PC-9 (cell line): ENCODE results near the gene B9D1. TPM values are rescaled to one million over a fixed set of nuclear protein-coding genes. Genes with fewer than 3 reads are reported as not detected.

Source experiments
- BruUV-seq: library from RNA; stranded (reverse); fragments of 400-500 nt; replicated peaks from 2 replicates; lab custom pipeline; 2021; lab: Mats Ljungman, UMichigan
- CTCF ChIA-PET: fragments of 300-600 bp; sonication (Branson Sonifier 250); formaldehyde crosslinking; loops from one replicate; lab custom pipeline; 2022; ENCODE audit warnings: antibody characterized with exemption; lab: Charles Lee
- POLR2A ChIA-PET: fragments of 300-600 bp; sonication (Branson Sonifier 250); formaldehyde crosslinking; loops from one replicate; lab custom pipeline; 2022; ENCODE audit warnings: antibody characterized with exemption; ENCODE audit not compliant: unreplicated experiment; lab: Charles Lee
- DNase-seq, 2 experiments: peaks; one replicate each; pipeline versions ENCODE4 v3.0.0 to v3.0.0-alpha.2; 2015 to 2022; ENCODE audit warnings: mixed read lengths in 1 of 2
- H2AFZ ChIP-seq: fragments of 200-600 bp; sonication (generic); 2 replicates; pipeline ENCODE4 v1.8.1; 2017; ENCODE audit warnings: antibody characterized with exemption
- H3F3A ChIP-seq: fragments of 200-600 bp; sonication (generic); 2 replicates; pipeline ENCODE4 v1.8.1; 2017; ENCODE audit warnings: antibody characterized with exemption, mild to moderate bottlenecking, low read depth; ENCODE audit not compliant: insufficient read depth
- H3K27ac ChIP-seq: fragments of 200-600 bp; sonication (generic); 2 replicates; pipeline ENCODE4 v1.6.1; 2016; ENCODE audit warnings: mixed run types
- H3K27me3 ChIP-seq: fragments of 200-600 bp; sonication (generic); 2 replicates; pipeline ENCODE4 v1.6.1; 2016; ENCODE audit warnings: low read depth, mixed run types; ENCODE audit not compliant: insufficient read depth
- H3K36me3 ChIP-seq: fragments of 200-600 bp; sonication (generic); 2 replicates; pipeline ENCODE4 v1.6.1; 2016; ENCODE audit warnings: low read depth, mixed run types
- H3K4me1 ChIP-seq: fragments of 200-600 bp; sonication (generic); replicated peaks from 2 replicates; pipeline ENCODE4 v1.6.1; 2016; ENCODE audit warnings: mixed run types; ENCODE audit not compliant: insufficient read depth
- H3K4me2 ChIP-seq: fragments of 200-600 bp; sonication (generic); 2 replicates; pipeline ENCODE4 v1.6.1; 2017; ENCODE audit warnings: mixed run types
- H3K4me3 ChIP-seq: fragments of 200-600 bp; sonication (generic); 2 replicates; pipeline ENCODE4 v1.6.1; 2016; ENCODE audit warnings: mixed run types
- H3K79me2 ChIP-seq: fragments of 200-600 bp; sonication (generic); 2 replicates; pipeline ENCODE4 v1.6.1; 2017; ENCODE audit warnings: low read depth, mixed run types
- H3K9me2 ChIP-seq: fragments of 200-600 bp; sonication (generic); 2 replicates; pipeline ENCODE4 v1.8.1; 2017; ENCODE audit warnings: mild to moderate bottlenecking; ENCODE audit not compliant: insufficient read depth
- H3K9me3 ChIP-seq: fragments of 200-600 bp; sonication (generic); 2 replicates; pipeline ENCODE4 v1.8.1; 2016; ENCODE audit warnings: low read depth; ENCODE audit not compliant: insufficient read depth
- H4K20me1 ChIP-seq: fragments of 200-600 bp; sonication (generic); 2 replicates; pipeline ENCODE4 v1.8.1; 2017; ENCODE audit not compliant: insufficient read depth
- EZH2 ChIP-seq: fragments of 200-600 bp; sonication (generic); IDR thresholded peaks from 2 replicates; pipeline ENCODE4 v1.8.0; 2017; ENCODE audit warnings: antibody characterized with exemption, low read depth
- intact Hi-C: fragments of 100-400 bp; cut with micrococcal nuclease; formaldehyde crosslinking; loops from one replicate; pipeline ENCODE4 v1.10.0; 2022; ENCODE audit not compliant: unreplicated experiment
- total RNA-seq: library from RNA; stranded (reverse); gene quantifications from 2 replicates; pipeline ENCODE4 v1.2.3, GENCODE V29; 2021
- TF ChIP-seq, protein P1 (sequence below): fragments of 200-600 bp; sonication (generic); conservative IDR thresholded peaks from 2 replicates; pipeline ENCODE4 v1.6.1; 2017; ENCODE audit warnings: mixed run types, antibody characterized with exemption, mild to moderate bottlenecking, moderate library complexity

The B9D1 gene
- total RNA-seq, 1 experiment from 2014 or later = 40.2 TPM

DNA sequence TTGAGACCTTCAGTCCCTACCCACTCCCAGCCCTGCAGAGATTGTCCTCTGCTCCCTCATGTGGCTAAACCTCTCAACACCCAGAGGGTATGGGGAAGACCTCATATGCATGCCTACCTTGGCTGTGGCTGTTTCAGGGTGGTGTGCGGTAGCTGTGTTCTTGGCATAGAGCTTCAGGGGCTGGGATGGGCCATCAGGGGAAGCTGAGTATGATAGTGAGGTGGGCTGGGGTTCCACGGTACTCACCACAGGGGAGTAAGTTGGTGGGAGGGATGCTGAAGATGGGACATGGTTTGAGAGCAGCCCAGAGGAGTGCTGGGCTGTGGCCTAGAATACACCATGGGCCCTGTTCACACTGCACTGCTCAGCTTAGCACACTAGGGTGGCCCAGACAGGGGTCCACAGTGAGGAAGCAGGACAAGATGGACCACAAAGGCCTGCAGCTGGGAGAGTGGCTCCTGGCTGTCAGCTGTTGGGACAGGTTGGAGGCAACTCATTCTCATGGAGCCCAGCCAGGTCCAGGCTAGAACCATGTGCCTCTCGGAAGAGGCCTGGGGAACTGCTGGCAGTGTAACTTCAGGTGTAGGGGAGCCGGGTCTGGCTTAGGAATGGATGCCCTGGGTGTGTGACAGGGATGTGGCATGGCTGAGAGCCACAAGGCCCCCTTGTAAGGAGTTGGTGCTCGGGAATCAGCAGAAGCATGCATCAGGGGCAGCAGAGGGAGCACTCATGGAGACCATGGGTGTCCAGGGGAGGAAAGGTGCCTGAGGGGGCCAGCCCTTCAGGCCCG, 21.4 kb upstream of the B9D1 start:
- DNase-seq = no peak
- Histone ChIP-seq H3F3A (peaks cover 20% of the 10 kb centered on the region; the same call in 1 of the 2 replicates), H3K27ac (no peak overlapping the region), H2AFZ (no peak overlapping the region), H3K4me3 (no peak overlapping the region), H3K79me2 (peaks cover 12% of the 10 kb centered on the region), H3K4me2 (no peak overlapping the region), H3K9me2 (no peaks in the 10 kb centered on the region), H3K36me3 (0 out of 2 replicates have a peak, but pooled peaks cover 12% of the 10 kb centered on the region), H3K4me1 (peaks cover 21% of the 10 kb centered on the region), H3K9me3 (no peaks in the 10 kb centered on the region), H4K20me1 (no peaks in the 10 kb centered on the region), H3K27me3 (no peaks in the 10 kb centered on the region)
- POLR2A ChIA-PET = no interaction called here
- no TSS peak for BruUV-seq
- CTCF ChIA-PET = no interaction called here
- intact Hi-C loops = no loop called here
- TF ChIP-seq EZH2 = no peak
- TF ChIP-seq, protein P1, sequence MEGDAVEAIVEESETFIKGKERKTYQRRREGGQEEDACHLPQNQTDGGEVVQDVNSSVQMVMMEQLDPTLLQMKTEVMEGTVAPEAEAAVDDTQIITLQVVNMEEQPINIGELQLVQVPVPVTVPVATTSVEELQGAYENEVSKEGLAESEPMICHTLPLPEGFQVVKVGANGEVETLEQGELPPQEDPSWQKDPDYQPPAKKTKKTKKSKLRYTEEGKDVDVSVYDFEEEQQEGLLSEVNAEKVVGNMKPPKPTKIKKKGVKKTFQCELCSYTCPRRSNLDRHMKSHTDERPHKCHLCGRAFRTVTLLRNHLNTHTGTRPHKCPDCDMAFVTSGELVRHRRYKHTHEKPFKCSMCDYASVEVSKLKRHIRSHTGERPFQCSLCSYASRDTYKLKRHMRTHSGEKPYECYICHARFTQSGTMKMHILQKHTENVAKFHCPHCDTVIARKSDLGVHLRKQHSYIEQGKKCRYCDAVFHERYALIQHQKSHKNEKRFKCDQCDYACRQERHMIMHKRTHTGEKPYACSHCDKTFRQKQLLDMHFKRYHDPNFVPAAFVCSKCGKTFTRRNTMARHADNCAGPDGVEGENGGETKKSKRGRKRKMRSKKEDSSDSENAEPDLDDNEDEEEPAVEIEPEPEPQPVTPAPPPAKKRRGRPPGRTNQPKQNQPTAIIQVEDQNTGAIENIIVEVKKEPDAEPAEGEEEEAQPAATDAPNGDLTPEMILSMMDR = no peak

DNA sequence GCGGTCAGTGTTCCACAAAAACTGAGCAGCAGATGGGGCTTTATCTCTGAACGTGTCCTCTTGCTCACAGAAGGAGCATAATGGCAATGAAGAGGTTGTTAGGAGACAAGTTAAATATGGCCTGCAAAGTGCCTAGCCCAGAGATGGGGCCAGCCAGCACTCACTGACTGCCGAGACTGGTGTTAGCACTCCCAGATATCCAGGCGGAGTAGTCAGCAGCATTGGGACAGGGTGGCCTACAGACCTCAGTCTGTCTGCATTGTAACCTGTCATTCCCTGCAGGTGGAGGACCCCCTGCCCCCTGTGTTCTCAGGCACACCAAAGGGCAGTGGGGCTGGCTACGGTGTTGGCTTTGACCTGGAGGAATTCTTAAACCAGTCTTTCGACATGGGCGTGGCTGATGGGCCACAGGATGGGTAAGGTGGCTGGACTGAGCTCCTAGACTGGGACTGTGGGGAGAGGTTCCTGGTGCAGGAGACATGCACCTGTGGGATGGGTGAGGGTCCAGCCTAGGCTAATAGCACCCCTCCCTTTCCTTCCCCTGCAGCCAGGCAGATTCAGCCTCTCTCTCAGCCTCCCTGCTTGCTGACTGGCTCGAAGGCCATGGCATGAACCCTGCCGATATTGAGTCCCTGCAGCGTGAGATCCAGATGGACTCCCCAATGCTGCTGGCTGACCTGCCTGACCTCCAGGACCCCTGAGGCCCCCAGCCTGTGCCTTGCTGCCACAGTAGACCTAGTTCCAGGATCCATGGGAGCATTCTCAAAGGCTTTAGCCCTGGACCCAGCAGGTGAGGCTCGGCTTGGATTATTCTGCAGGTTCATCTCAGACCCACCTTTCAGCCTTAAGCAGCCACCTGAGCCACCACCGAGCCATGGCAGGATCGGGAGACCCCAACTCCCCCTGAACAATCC, 20.3 kb upstream of the B9D1 start:
- Histone ChIP-seq H2AFZ (no peak overlapping the region), H4K20me1 (no peaks in the 10 kb centered on the region), H3K36me3 (0 out of 2 replicates have a peak, but pooled peaks cover 12% of the 10 kb centered on the region), H3K4me2 (no peak overlapping the region), H3K4me3 (no peak overlapping the region), H3K4me1 (peaks cover 13% of the 10 kb centered on the region), H3K9me2 (no peaks in the 10 kb centered on the region), H3F3A (peaks cover 17% of the 10 kb centered on the region), H3K9me3 (no peaks in the 10 kb centered on the region), H3K27ac (no peak overlapping the region), H3K79me2 (peaks cover 16% of the 10 kb centered on the region), H3K27me3 (no peaks in the 10 kb centered on the region)
- TF ChIP-seq, protein P1 = no peak
- no peak for TF ChIP-seq EZH2
- BruUV-seq = no TSS peak
- no peak for DNase-seq
- CTCF ChIA-PET = no interaction called here
- intact Hi-C loops = no loop called here
- POLR2A ChIA-PET = no interaction called here

DNA sequence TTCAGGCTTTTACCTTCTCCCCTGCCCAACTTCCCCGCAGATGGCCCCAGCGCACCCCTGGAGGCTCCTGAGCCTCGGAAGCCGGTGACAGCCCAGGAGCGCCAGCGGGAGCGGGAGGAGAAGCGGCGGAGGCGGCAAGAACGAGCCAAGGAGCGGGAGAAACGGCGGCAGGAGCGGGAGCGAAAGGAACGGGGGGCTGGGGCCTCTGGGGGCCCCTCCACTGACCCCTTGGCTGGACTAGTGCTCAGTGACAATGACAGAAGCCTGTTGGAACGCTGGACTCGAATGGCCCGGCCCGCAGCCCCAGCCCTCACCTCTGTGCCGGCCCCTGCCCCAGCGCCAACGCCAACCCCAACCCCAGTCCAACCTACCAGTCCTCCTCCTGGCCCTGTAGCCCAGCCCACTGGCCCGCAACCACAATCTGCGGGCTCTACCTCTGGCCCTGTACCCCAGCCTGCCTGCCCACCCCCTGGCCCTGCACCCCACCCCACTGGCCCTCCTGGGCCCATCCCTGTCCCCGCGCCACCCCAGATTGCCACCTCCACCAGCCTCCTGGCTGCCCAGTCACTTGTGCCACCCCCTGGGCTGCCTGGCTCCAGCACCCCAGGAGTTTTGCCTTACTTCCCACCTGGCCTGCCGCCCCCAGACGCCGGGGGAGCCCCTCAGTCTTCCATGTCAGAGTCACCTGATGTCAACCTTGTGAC, 19.4 kb upstream of the B9D1 start:
- TF ChIP-seq, protein P1 = no peak
- TF ChIP-seq EZH2 = no peak
- peaks cover 7% of the 10 kb centered on the region for H3K4me1 ChIP-seq
- ChIA-PET CTCF (no interaction called here), POLR2A (no interaction called here)
- no peaks in the 10 kb centered on the region for H3K27me3 ChIP-seq
- H3K9me2 ChIP-seq = no peaks in the 10 kb centered on the region
- no TSS peak for BruUV-seq
- DNase-seq = no peak
- no peaks in the 10 kb centered on the region for H3K9me3 ChIP-seq
- no peak overlapping the region for H3K27ac ChIP-seq
- no peak overlapping the region for H3K4me2 ChIP-seq
- no peak overlapping the region for H3K4me3 ChIP-seq
- H3K79me2 ChIP-seq = peaks cover 16% of the 10 kb centered on the region
- H2AFZ ChIP-seq = no peak overlapping the region
- H3K36me3 ChIP-seq = 0 out of 2 replicates have a peak, but pooled peaks cover 12% of the 10 kb centered on the region
- intact Hi-C loops = no loop called here
- peaks cover 26% of the 10 kb centered on the region for H3F3A ChIP-seq
- H4K20me1 ChIP-seq = no peaks in the 10 kb centered on the region
